B cell (primary cell): Measurements from ENCODE around the gene ZIC2. TPM values are rescaled to one million over a fixed set of nuclear protein-coding genes. Genes with fewer than 3 reads are reported as not detected.

Source experiments
- ATAC-seq: fragments of 200-7000 bp; cut with Tn5 transposase; one replicate; pipeline ENCODE4 v1.10.0; 2021; ENCODE audit warnings: low read depth, mild to moderate bottlenecking, moderate number of reproducible peaks, moderate library complexity
- CTCF ChIA-PET: fragments of 350-600 bp; sonication (Branson Sonifier 250); formaldehyde crosslinking; loops from one replicate; lab custom pipeline; 2021; ENCODE audit warnings: antibody characterized with exemption, inconsistent platforms; lab: Charles Lee
- POLR2A ChIA-PET: fragments of 350-600 bp; sonication (Branson Sonifier 250); formaldehyde crosslinking; loops from one replicate; lab custom pipeline; 2021; ENCODE audit warnings: antibody characterized with exemption; lab: Charles Lee
- DNase-seq: peaks from one replicate; pipeline ENCODE4 v3.0.0; 2013
- H2AFZ ChIP-seq: 2 replicates; pipeline ENCODE4 v1.6.1; 2012; ENCODE audit warnings: mild to moderate bottlenecking, low read depth, low read length; ENCODE audit not compliant: insufficient read depth, poor library complexity, severe bottlenecking
- H3K27ac ChIP-seq, 2 donors: 1 replicate in 1 of 2; 2 replicates in 1 of 2; pipeline ENCODE4 v1.5.1; 2012 to 2013; ENCODE audit warnings: low read length in 2 of 2, mild to moderate bottlenecking in 2 of 2, moderate library complexity in 1 of 2
- H3K27me3 ChIP-seq, 4 experiments: fragments of 200-600 bp in 1 of 4; sonication (generic) in 1 of 4; replicated peaks in 1 of 4; 1 replicate in 2 of 4; 2 replicates in 2 of 4; pipeline versions ENCODE4 v1.6.1 to v1.7.0; 2013 to 2016; ENCODE audit warnings: low read length in 3 of 4, mild to moderate bottlenecking in 2 of 4, mixed read lengths in 1 of 4, moderate library complexity in 1 of 4; ENCODE audit not compliant: insufficient read depth in 4 of 4, control insufficient read depth in 3 of 4; ENCODE audit errors: control extremely low read depth in 1 of 4
- H3K36me3 ChIP-seq, 2 experiments: replicated peaks in 1 of 2; 1 replicate in 1 of 2; 2 replicates in 1 of 2; pipeline versions ENCODE4 v1.6.1 to v1.7.1; 2013; ENCODE audit warnings: low read length in 1 of 2; ENCODE audit not compliant: insufficient read depth in 2 of 2, control insufficient read depth in 1 of 2; ENCODE audit errors: control extremely low read depth in 1 of 2, extremely low read depth in 1 of 2
- H3K4me1 ChIP-seq, 2 donors: fragments of 200-600 bp in 1 of 2; sonication (generic) in 1 of 2; 1 replicate in 1 of 2; 2 replicates in 1 of 2; pipeline versions ENCODE4 v1.5.1 to v1.6.1; 2013 to 2017; ENCODE audit warnings: low read length in 2 of 2; ENCODE audit not compliant: control insufficient read depth in 2 of 2, insufficient read depth in 2 of 2
- H3K4me2 ChIP-seq: replicated peaks from 2 replicates; pipeline ENCODE3; 2012; ENCODE audit warnings: mild to moderate bottlenecking, low read depth, low read length; ENCODE audit not compliant: poor library complexity, severe bottlenecking
- H3K4me3 ChIP-seq, 5 experiments: fragments of 200-600 bp in 1 of 5; sonication (generic) in 1 of 5; 1 replicate in 3 of 5; 2 replicates in 2 of 5; pipeline versions ENCODE4 v1.5.1 to v1.7.0; 2011 to 2016; ENCODE audit warnings: low read length in 4 of 5, mild to moderate bottlenecking in 4 of 5, low read depth in 2 of 5, control low read depth in 1 of 5, moderate library complexity in 1 of 5; ENCODE audit not compliant: insufficient read depth in 1 of 5; ENCODE audit errors: control extremely low read depth in 1 of 5, extremely low read depth in 1 of 5
- H3K79me2 ChIP-seq: fragments of 200-600 bp; sonication (generic); one replicate; pipeline ENCODE4 v1.6.0; 2016; ENCODE audit warnings: low read length; ENCODE audit not compliant: control insufficient read depth, insufficient read depth
- H3K9ac ChIP-seq: fragments of 200-600 bp; sonication (generic); 2 replicates; pipeline ENCODE4 v1.6.1; 2017; ENCODE audit warnings: mild to moderate bottlenecking, low read length, moderate library complexity
- H3K9me3 ChIP-seq, 3 donors: one replicate each; pipeline versions ENCODE4 v1.6.1 to v1.7.1; 2013; ENCODE audit warnings: low read length in 2 of 3; ENCODE audit not compliant: control insufficient read depth in 2 of 3, insufficient read depth in 1 of 3; ENCODE audit errors: control extremely low read depth in 1 of 3
- H4K20me1 ChIP-seq: 2 replicates; pipeline ENCODE4 v1.6.0; 2012; ENCODE audit warnings: mild to moderate bottlenecking, low read length; ENCODE audit not compliant: insufficient read depth, control insufficient read depth, poor library complexity, severe bottlenecking
- H3K27ac Mint-ChIP-seq: one replicate; pipeline ENCODE4 v1.8.0; 2021; ENCODE audit warnings: mixed read lengths
- H3K27me3 Mint-ChIP-seq: one replicate; pipeline ENCODE4 v1.8.0; 2021; ENCODE audit warnings: mixed read lengths
- H3K4me1 Mint-ChIP-seq: one replicate; pipeline ENCODE4 v1.8.0; 2021; ENCODE audit warnings: mixed read lengths
- H3K4me3 Mint-ChIP-seq: one replicate; pipeline ENCODE4 v1.8.0; 2021; ENCODE audit warnings: mixed read lengths
- H3K9me3 Mint-ChIP-seq: one replicate; pipeline ENCODE4 v1.8.0; 2022; ENCODE audit warnings: mixed read lengths; ENCODE audit not compliant: insufficient read depth
- CTCF ChIP-seq: fragments of 200-600 bp; IDR thresholded peaks from one replicate; pipeline ENCODE4 v1.8.0; 2022; ENCODE audit warnings: antibody characterized with exemption, mild to moderate bottlenecking
- EZH2 ChIP-seq: IDR thresholded peaks from 2 replicates; pipeline ENCODE4 v1.6.1; 2012; ENCODE audit warnings: borderline replicate concordance, low read depth, mild to moderate bottlenecking, moderate library complexity, low read length; ENCODE audit not compliant: insufficient read depth, poor library complexity, severe bottlenecking
- WGBS: methylation state at CpG from one replicate; pipeline ENCODE4 v1.1.5; 2013; ENCODE audit warnings: missing lambda C conversion rate; ENCODE audit not compliant: insufficient coverage; 5-methylcytosine and 5-hydroxymethylcytosine counted together
- intact Hi-C: fragments of 100-400 bp; cut with micrococcal nuclease; formaldehyde crosslinking; loops from one replicate; pipeline ENCODE4 v1.10.0; 2022
- polyA plus RNA-seq: library from polyadenylated mRNA; depleted of rRNA; stranded (reverse); fragments of >200 nt; gene quantifications from 2 replicates; pipeline ENCODE4 v1.2.3, GENCODE V29; 2012
- total RNA-seq, 2 donors: library from RNA; stranded (reverse); fragments of 120-200 nt in 1 of 2; gene quantifications; 1 replicate in 1 of 2; 2 replicates in 1 of 2; pipeline versions ENCODE4 v1.2.3 to v1.2.4, GENCODE V29; 2013 to 2022

ZIC2 gene
- total and polyA plus RNA-seq, 2 donors (not counting 1 experiment from before 2014, with no cell fraction given): not detected

DNA sequence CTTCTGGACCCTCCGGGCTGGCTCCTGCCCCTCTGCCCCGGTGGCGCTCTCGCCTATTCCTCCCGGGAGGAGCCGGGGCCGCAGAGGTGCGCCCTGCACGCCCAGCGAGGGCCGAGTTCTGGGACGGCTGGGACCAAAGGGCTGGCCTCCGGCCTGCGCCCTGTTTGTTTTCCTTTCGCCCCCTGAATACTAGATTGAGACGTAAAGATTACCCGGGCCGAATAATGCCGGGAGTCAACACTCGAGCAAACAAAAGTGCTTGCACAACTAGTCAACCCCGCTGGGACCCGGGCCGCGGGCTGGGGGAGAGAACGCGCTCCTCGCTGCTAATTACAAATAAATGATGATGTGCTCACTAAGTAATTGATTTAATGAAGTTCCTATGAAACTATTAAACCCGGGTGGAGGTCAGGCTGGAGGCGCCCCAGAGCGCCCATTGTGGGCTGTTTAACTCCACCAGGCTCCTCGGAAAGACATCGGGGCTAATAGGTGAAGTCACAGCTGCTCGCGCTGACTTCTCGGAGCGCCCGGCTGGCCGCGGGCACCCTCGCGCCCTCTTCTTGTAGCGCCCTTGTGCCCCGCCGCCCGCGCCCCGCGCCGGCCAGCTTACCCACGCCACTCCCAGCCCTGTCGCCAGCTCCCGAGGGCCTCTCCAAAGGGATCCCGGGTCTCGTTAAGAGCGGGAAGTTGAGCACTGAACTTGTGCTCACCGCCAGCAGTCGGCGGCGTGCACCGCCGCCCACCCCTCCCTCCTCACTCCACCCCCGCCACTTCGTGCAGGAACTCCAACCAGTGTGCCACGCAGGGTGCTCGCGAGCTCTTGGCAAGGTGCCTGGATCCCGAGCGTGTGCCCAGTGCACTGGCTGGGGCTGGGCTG lies 24.9 kb upstream of the ZIC2 start:
- WGBS: 4% methylated on average over 66 of the region's 68 CpGs
- intact Hi-C loops: no loop called here
- Histone ChIP-seq H4K20me1 (no peaks in the 10 kb centered on the region), H3K27me3 (peaks cover 0 to 74% (median 56%) of the 10 kb centered on the region in 4 experiments), H3K27ac (no peak overlapping the region), H3K4me3 (peak overlapping the region in 1 of 5 experiments; percentile 36), H3K9me3 (peaks cover 1 to 57% (median 4%) of the 10 kb centered on the region in 3 donors), H2AFZ (no peak overlapping the region), H3K4me1 (peaks cover 28 to 52% of the 10 kb centered on the region in 2 donors), H3K4me2 (peak overlapping the region; percentile 57), H3K79me2 (no peaks in the 10 kb centered on the region), H3K36me3 (no peaks in the 10 kb centered on the region), H3K9ac (no peak overlapping the region)
- peak; percentile 45 for DNase-seq
- H3K4me1 Mint-ChIP-seq: peaks cover 18% of the 10 kb centered on the region
- no peak for TF ChIP-seq CTCF
- TF ChIP-seq EZH2: no peak
- CTCF ChIA-PET: no interaction called here
- peak overlapping the region; percentile 26 for H3K4me3 Mint-ChIP-seq
- peaks cover 76% of the 10 kb centered on the region for H3K27me3 Mint-ChIP-seq
- no peaks in the 10 kb centered on the region for H3K9me3 Mint-ChIP-seq
- ATAC-seq: no peak
- POLR2A ChIA-PET: no interaction called here
- no peak overlapping the region for H3K27ac Mint-ChIP-seq
